ENCODE results near the gene PON2.

DNA sequence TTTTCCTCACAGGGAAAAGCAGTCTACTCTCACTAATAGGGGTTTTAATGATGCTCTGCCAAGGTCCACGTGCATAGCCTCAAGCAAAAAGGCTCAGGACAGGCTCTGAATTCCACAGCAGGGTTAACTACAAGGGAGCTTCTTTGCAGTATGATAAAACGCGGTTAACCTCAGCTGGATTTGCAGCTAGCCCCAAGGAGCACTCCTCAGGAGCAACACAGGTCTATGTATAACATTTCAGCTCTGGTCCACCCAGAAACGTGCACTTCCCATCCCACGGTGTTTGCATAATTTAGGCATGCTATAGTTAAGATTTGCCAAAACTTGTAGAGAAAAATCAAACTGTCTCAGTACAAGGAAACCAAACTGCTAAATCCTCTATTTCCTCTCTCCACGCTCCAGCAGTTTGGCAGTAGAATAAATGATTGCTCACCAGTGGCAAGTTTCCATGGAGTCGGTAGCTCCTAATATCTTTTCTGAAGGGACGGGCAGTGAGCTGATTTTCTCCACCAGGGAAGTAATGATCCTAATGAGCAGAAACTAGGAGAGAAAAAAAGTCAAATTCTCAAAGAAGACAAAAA lies 37.8 kb upstream of the PON2 start:
- no peak for TF ChIP-seq POLR2A (IDR thresholded peaks at IDR 0.05; ENCODE audit: low read depth, low read length)
- TF ChIP-seq TAF1 (IDR thresholded peaks at IDR 0.05; ENCODE audit: borderline replicate concordance, low read depth, low read length) = no peak
- TF ChIP-seq POLR2AphosphoS5 (IDR thresholded peaks at IDR 0.05; ENCODE audit: low read depth, low read length) = no peak
